SK-N-SH (cell line): ENCODE results near the gene NUDT14. TPM values are rescaled to one million over a fixed set of nuclear protein-coding genes. Genes with fewer than 3 reads are reported as not detected.

Source experiments
- CTCF ChIA-PET: fragments of 300-600, 350-600 bp; formaldehyde crosslinking; extraction: SDS; loops from one replicate; lab custom pipeline; 2021; lab: Yijun Ruan, JAX
- POLR2A ChIA-PET: fragments of 350-600 bp; sonication (Branson Sonifier 250); formaldehyde crosslinking; extraction: SDS; loops from one replicate; lab custom pipeline; 2020; ENCODE audit warnings: antibody characterized with exemption, inconsistent platforms; lab: Yijun Ruan, JAX
- DNase-seq: peaks from one replicate; pipeline ENCODE4 v3.0.0; 2012
- H2AFZ ChIP-seq: fragments of 200-600 bp; sonication (generic); 2 replicates; pipeline ENCODE4 v1.8.1; 2016; ENCODE audit warnings: antibody characterized with exemption, mild to moderate bottlenecking, low read depth
- H3F3A ChIP-seq: fragments of 200-600 bp; sonication (generic); replicated peaks from 2 replicates; pipeline ENCODE3; 2016; ENCODE audit warnings: antibody characterized with exemption, mild to moderate bottlenecking; ENCODE audit not compliant: insufficient read depth
- H3K27ac ChIP-seq, 2 experiments: fragments of 200-500 bp in 1 of 2; fragments of 200-600 bp in 1 of 2; sonication (Bioruptor generic) in 1 of 2; sonication (generic), shearing (Covaris generic) in 1 of 2; 2 replicates each; pipeline versions ENCODE4 v1.5.1 to v1.6.1; 2014 to 2016; ENCODE audit warnings: low read depth in 2 of 2, inconsistent platforms in 1 of 2, low read length in 1 of 2, mild to moderate bottlenecking in 1 of 2, mixed read lengths in 1 of 2
- H3K27me3 ChIP-seq: fragments of 200-600 bp; sonication (generic), shearing (Covaris generic); 2 replicates; pipeline ENCODE4 v1.6.1; 2016; ENCODE audit warnings: mixed run types; ENCODE audit not compliant: insufficient read depth
- H3K36me3 ChIP-seq, 2 experiments: fragments of 200-500 bp in 1 of 2; fragments of 200-600 bp in 1 of 2; sonication (Bioruptor generic) in 1 of 2; sonication (generic) in 1 of 2; replicated peaks in 1 of 2; 2 replicates each; pipeline versions ENCODE3 to v1.5.1; 2014 to 2016; ENCODE audit warnings: low read length in 1 of 2, mild to moderate bottlenecking in 1 of 2; ENCODE audit not compliant: insufficient read depth in 2 of 2, control insufficient read depth in 1 of 2
- H3K4me1 ChIP-seq, 2 experiments: fragments of 200-500 bp in 1 of 2; fragments of 200-600 bp in 1 of 2; sonication (Bioruptor generic) in 1 of 2; sonication (generic), shearing (Covaris generic) in 1 of 2; 2 replicates each; pipeline versions ENCODE4 v1.5.1 to v1.6.1; 2014 to 2016; ENCODE audit warnings: low read depth in 1 of 2, low read length in 1 of 2, mixed run types in 1 of 2; ENCODE audit not compliant: insufficient read depth in 2 of 2, control insufficient read depth in 1 of 2
- H3K4me2 ChIP-seq: fragments of 200-600 bp; sonication (generic), shearing (Covaris generic); 2 replicates; pipeline ENCODE4 v1.6.1; 2017; ENCODE audit warnings: mixed run types
- H3K4me3 ChIP-seq, 2 experiments: fragments of 200-500 bp in 1 of 2; fragments of 200-600 bp in 1 of 2; sonication (Bioruptor generic) in 1 of 2; sonication (generic), shearing (Covaris generic) in 1 of 2; 2 replicates each; pipeline versions ENCODE4 v1.5.1 to v1.8.1; 2014 to 2016; ENCODE audit warnings: low read depth in 2 of 2, inconsistent platforms in 1 of 2, low read length in 1 of 2, mild to moderate bottlenecking in 1 of 2, mixed read lengths in 1 of 2, moderate library complexity in 1 of 2
- H3K79me2 ChIP-seq: fragments of 200-600 bp; sonication (generic); 2 replicates; pipeline ENCODE4 v1.8.1; 2017; ENCODE audit warnings: mild to moderate bottlenecking; ENCODE audit not compliant: insufficient read depth
- H3K9ac ChIP-seq: fragments of 200-600 bp; sonication (generic); 2 replicates; pipeline ENCODE4 v1.6.1; 2017; ENCODE audit warnings: mixed run types
- H3K9me2 ChIP-seq: fragments of 200-600 bp; sonication (generic); 2 replicates; pipeline ENCODE4 v1.6.1; 2017; ENCODE audit warnings: mixed run types
- H3K9me3 ChIP-seq: fragments of 200-600 bp; sonication (generic); 2 replicates; pipeline ENCODE4 v1.6.1; 2017; ENCODE audit warnings: mixed run types, mild to moderate bottlenecking, moderate library complexity
- H4K20me1 ChIP-seq: fragments of 200-600 bp; sonication (generic); 2 replicates; pipeline ENCODE4 v1.6.1; 2017; ENCODE audit warnings: mild to moderate bottlenecking, mixed run types; ENCODE audit not compliant: insufficient read depth
- CHD2 ChIP-seq: fragments of 150-350 bp; IDR thresholded peaks from 2 replicates; pipeline ENCODE4 v1.6.1; 2018; ENCODE audit warnings: low read length; ENCODE audit not compliant: partially characterized antibody
- ELF1 ChIP-seq: IDR thresholded peaks from 2 replicates; pipeline ENCODE4 v1.4.0; 2012
- EP300 ChIP-seq, 2 experiments: IDR thresholded peaks; 2 replicates each; pipeline versions ENCODE4 v1.4.0 to v1.6.1; 2012; ENCODE audit warnings: borderline replicate concordance in 1 of 2, low read depth in 1 of 2, low read length in 1 of 2
- FOSL2 ChIP-seq: IDR thresholded peaks from 2 replicates; pipeline ENCODE4 v1.4.0; 2012; ENCODE audit warnings: low read depth, mild to moderate bottlenecking, moderate library complexity, borderline replicate concordance
- FOXJ3 ChIP-seq: sonication (generic); formaldehyde crosslinking; IDR thresholded peaks from 2 replicates; pipeline ENCODE4 v1.5.1; 2020; ENCODE audit warnings: mild to moderate bottlenecking, missing genetic modification reagents
- FOXM1 ChIP-seq: IDR thresholded peaks from 2 replicates; pipeline ENCODE4 v1.4.0; 2012; ENCODE audit warnings: low read depth, mild to moderate bottlenecking
- GABPA ChIP-seq: IDR thresholded peaks from 2 replicates; pipeline ENCODE4 v1.4.0; 2012; ENCODE audit warnings: low read depth, mild to moderate bottlenecking
- GATA2 ChIP-seq: sonication (generic); formaldehyde crosslinking; IDR thresholded peaks from 2 replicates; pipeline ENCODE4 v1.5.0; 2020; ENCODE audit warnings: mild to moderate bottlenecking, missing genetic modification reagents
- IRF3 ChIP-seq: fragments of 150-350 bp; IDR thresholded peaks from 2 replicates; pipeline ENCODE4 v1.6.1; 2016; ENCODE audit warnings: mild to moderate bottlenecking, low read depth, low read length
- MAX ChIP-seq: IDR thresholded peaks from 2 replicates; pipeline ENCODE4 v1.4.0; 2012; ENCODE audit warnings: low read depth
- MXI1 ChIP-seq: IDR thresholded peaks from 2 replicates; pipeline ENCODE4 v1.6.1; 2012; ENCODE audit warnings: mild to moderate bottlenecking, low read depth, low read length, improper control_type of control experiment
- NRF1 ChIP-seq: IDR thresholded peaks from 2 replicates; pipeline ENCODE4 v1.6.1; 2012; ENCODE audit warnings: low read depth, mild to moderate bottlenecking, low read length
- PBX3 ChIP-seq: IDR thresholded peaks from 2 replicates; pipeline ENCODE4; 2012
- POLR2AphosphoS5 ChIP-seq: IDR thresholded peaks from 2 replicates; pipeline ENCODE4 v1.6.1; 2012; ENCODE audit warnings: low read depth, low read length
- RCOR1 ChIP-seq: fragments of 150-350 bp; IDR thresholded peaks from 2 replicates; pipeline ENCODE4 v1.6.1; 2017; ENCODE audit warnings: antibody characterized with exemption, low read length
- RFX5 ChIP-seq: IDR thresholded peaks from 2 replicates; pipeline ENCODE4 v1.6.1; 2012; ENCODE audit warnings: mild to moderate bottlenecking, improper control_type of control experiment, low read length
- SIN3A ChIP-seq: IDR thresholded peaks from 2 replicates; pipeline ENCODE4 v1.6.1; 2012; ENCODE audit warnings: low read depth, mild to moderate bottlenecking, low read length, moderate library complexity, borderline replicate concordance
- SMC3 ChIP-seq: IDR thresholded peaks from 2 replicates; pipeline ENCODE4 v1.6.1; 2012; ENCODE audit warnings: low read depth, low read length, improper control_type of control experiment
- ZBTB33 ChIP-seq: IDR thresholded peaks from 2 replicates; pipeline ENCODE4 v1.4.0; 2012; ENCODE audit warnings: low read depth, borderline replicate concordance
- WGBS: methylation state at CpG from one replicate; pipeline ENCODE4 v1.1.6; 2017; ENCODE audit warnings: low lambda C conversion rate; 5-methylcytosine and 5-hydroxymethylcytosine counted together
- polyA plus RNA-seq, 3 experiments: library from polyadenylated mRNA; depleted of rRNA; stranded (reverse); fragments of >200 nt; gene quantifications; 2 replicates each; pipeline ENCODE4 v1.2.3, GENCODE V29; 2012

The NUDT14 gene
- polyA plus RNA-seq, 1 of the 3 experiments (the other 2 are of a cell fraction), result 18.4 TPM

GRCh38 chr14:105223260-105223659 lies 42.1 kb upstream of the NUDT14 start:
- WGBS, result 91% methylated on average over 16 of the region's 16 CpGs
- H3K9me2 ChIP-seq, result no peaks in the 10 kb centered on the region

More at GRCh38 chr14:105223260-105223659, 42.1 kb upstream of the NUDT14 start:
- Histone ChIP-seq H3K36me3 (peaks cover 10 to 32% of the 10 kb centered on the region in 2 experiments), H2AFZ (no peak overlapping the region), H3K4me2 (no peak overlapping the region), H3K79me2 (no peaks in the 10 kb centered on the region; the same call in 1 of the 2 replicates), H3K9ac (no peak overlapping the region), H3K27ac (no peak overlapping the region; a peak in 1 of 4 replicates), H3K4me3 (no peak overlapping the region), H3K9me3 (no peaks in the 10 kb centered on the region), H3F3A (no peaks in the 10 kb centered on the region), H3K27me3 (no peaks in the 10 kb centered on the region), H4K20me1 (no peaks in the 10 kb centered on the region), H3K4me1 (peaks cover 0 to 26% of the 10 kb centered on the region in 2 experiments; a peak in 1 of 4 replicates)
- ChIA-PET POLR2A (no interaction called here), CTCF (interaction anchor here (1.0 kb wide), 1 partner anchor 20 kb away, joined by 3 read pairs; no protein-coding TSS in a partner anchor)
- DNase-seq, result no peak
- TF ChIP-seq FOXM1, result no peak
- no peak for TF ChIP-seq GATA2 (CRISPR knock-in tag)
- no peak for TF ChIP-seq CHD2
- no peak for TF ChIP-seq ZBTB33
- TF ChIP-seq GABPA, result no peak
- no peak for TF ChIP-seq FOSL2
- TF ChIP-seq POLR2AphosphoS5, result no peak
- no peak for TF ChIP-seq RFX5
- no peak for TF ChIP-seq PBX3
- TF ChIP-seq FOXJ3, result no peak
- TF ChIP-seq RCOR1, result no peak
- no peak for TF ChIP-seq ELF1
- TF ChIP-seq SIN3A, result no peak
- no peak for TF ChIP-seq NRF1
- TF ChIP-seq SMC3, result no peak
- no peak for TF ChIP-seq IRF3
- TF ChIP-seq MAX, result no peak
- no peak for TF ChIP-seq EP300 (IDR thresholded peaks at IDR 0.05; ENCODE audit: borderline replicate concordance in 1 of 2, low read depth in 1 of 2, low read length in 1 of 2)
- no peak for TF ChIP-seq MXI1
